OCI-M2 (cell line): Measurements from ENCODE around the gene DISC1.

Experiments
- DNase-seq: peaks from one replicate; lab custom pipeline; 2025; ENCODE audit not compliant: unreplicated experiment; lab: John Stamatoyannopoulos, UW

The DISC1 gene

DNA sequence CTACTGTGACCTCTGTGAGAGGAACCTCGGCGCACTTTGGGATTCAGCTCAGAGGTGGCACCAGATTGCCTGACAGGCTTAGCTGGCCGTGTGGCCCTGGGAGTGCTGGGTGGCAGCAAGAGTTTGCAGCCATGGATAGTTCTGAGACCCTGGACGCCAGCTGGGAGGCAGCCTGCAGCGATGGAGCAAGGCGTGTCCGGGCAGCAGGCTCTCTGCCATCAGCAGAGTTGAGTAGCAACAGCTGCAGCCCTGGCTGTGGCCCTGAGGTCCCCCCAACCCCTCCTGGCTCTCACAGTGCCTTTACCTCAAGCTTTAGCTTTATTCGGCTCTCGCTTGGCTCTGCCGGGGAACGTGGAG is 67.5 kb downstream of the DISC1 start:
- no peak for DNase-seq

DNA sequence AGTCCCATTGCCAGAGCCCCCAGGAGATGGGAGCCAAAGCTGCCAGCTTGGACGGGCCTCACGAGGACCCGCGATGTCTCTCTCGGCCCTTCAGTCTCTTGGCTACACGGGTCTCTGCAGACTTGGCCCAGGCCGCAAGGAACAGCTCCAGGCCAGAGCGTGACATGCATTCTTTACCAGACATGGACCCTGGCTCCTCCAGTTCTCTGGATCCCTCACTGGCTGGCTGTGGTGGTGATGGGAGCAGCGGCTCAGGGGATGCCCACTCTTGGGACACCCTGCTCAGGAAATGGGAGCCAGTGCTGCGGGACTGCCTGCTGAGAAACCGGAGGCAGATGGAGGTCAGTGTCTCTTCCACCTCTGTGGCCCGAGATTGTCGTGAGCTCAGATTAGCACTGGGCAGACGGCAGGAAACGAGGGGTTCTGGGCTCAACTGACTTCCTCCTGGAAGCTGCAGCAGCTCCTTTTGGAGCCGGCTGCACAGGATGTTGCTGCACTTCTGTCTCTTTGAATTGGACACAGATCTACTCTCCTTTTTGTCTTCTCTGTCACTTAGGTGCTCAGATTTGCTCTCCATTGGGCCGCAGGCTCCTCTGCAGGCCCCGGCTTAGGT is 68.0 kb downstream of the DISC1 start:
- DNase-seq = no peak

DNA sequence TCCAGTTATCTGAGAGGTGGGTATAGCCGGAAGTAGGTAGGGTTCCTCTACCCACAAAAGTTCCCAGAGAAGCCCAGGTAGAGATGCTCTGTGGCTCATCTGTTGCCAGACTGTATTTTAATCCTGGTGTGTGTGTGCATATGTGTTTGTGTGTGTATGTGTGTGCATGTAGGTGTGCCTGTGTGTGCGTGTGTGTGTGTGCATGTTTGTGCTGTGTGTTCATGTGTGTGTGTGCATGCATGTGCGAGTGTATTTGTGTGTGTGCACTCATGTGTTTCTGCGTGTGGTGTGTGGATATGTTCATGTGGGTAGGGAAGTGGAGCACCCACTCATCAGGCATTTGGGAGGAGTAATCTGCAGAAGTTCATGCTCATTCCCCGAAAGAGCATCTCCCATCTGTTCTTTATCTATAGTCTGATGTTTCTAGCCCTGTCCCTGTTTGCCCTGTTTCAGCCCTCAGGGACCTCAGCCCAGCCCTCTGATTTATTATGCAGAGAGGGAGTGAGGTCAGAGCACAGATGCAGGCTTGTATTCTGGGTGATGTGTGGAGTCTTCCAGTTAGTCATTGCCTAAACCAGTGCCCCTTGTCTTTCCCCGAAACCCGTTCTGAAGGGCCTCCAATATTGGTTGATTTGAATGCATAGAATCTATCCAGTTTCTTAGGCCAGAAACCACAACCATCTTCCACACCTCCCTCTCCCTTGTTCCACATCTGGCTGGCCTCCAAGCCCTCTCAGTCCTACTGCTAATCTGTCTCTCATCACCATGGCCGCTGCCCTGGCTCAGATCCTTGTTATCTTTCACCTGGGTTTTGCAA is 69.1 kb downstream of the DISC1 start:
- DNase-seq = no peak

DNA sequence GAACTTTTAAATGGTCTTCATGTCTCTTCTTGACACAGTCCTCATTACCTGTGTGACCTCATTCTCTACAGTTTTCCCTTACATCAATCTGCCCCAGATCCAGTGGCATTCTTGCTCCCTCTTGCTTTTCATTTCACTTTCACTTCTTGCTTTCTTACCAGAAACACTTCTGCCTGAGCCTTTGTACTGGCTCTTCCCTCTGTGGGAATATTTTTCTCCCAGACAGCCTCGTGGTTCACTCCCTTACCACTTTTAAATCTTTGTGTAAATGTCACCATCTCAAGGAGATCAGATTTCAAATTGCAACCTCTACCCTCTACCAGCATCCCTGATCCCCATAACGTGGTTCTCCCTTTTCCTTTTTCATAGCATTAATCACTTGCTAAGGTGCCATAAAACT is 73.2 kb downstream of the DISC1 start:
- no peak for DNase-seq

DNA sequence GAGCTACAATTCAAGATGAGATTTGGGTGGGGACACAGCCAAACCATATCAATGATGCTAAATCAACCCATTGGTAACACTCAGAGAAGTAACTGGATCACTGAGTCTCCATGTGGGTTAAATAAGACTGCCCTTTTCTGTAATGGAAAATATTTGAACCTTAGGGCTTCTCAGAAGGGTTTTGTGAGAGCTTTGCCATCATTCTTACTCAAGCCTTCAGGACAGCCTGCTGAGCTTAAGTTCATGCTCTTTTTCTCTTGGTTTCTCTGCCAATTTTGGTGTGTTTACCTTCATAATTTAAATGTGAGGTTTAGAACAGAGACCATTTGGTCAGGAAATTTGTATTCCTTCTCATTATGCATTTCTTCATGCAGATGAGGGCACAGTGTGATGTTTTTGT is 74.7 kb downstream of the DISC1 start:
- DNase-seq = no peak

GRCh38 chr1:231702331-231702730 is 75.7 kb downstream of the DISC1 start:
- DNase-seq = no peak

- no peak for DNase-seq
Measured at GRCh38 chr1:231702804-231703203, 76.2 kb downstream of the DISC1 start.

GRCh38 chr1:231705806-231706760 is 79.5 kb downstream of the DISC1 start:
- no peak for DNase-seq

- no peak for DNase-seq
Measured at GRCh38 chr1:231706934-231707333, 80.3 kb downstream of the DISC1 start.

GRCh38 chr1:231707407-231707806 is 80.8 kb downstream of the DISC1 start:
- DNase-seq = no peak

DNA sequence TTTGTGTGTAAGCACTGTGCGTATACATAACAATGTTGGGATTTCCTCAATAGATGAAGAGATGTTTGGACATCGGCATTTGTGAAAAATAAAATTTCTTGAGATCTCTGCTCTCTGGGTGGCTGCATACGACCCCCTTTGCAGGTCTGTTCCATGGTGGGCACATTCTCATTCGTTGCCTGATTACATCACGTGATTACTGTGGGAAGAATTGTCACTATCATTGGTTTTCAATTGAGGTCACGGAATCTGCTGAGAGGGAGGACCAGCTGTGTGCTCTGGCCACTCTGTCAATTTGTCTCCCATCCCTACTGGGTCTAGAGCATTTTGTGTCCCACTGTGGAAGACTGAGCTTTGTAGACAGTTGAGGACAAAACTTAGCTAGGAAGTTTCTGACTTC is 81.8 kb downstream of the DISC1 start:
- DNase-seq = no peak

- no peak for DNase-seq
Measured at GRCh38 chr1:231714440-231714839, 87.8 kb downstream of the DISC1 start.

DNA sequence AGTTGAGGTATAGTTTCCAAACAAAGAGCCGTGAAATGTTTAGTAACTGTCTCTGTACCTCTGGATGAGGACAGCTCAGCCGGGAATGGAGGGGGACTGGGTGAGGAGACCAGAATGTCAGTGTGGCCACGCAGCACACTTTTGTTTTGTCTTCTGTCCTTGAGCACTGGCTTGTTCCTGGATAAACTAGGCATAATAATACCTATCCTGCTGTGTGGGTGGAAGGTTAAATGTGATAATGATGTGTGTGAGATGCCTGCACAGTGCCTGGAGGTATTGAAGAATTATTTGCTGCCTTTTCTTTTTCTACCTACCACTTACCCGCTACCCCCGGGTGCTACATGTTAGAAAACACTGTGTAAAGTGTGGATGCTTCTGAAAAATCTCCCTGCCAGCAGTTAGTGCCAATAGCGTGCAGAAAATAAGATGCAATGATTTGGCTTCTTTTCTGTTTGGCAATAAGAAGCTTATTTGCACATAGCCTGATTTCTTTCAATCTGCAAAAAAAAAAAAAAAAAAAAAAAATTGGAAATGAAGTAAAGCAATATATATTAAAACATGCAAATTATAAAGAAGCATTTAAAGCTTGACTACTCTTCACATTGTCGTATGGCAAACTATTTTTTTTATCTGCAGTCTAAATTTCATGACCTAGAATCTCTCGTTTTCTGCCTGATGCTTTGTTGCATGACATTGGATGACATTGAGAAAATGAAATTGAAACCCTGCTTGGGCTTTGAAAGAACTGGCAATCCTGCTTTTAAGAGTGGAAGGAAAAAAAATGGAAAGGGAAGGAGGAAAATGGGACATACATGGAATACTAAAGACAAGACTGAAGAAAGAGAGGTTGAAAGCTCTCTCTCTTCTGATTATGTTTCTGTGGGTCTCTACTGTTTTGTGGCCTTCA is 89.5 kb downstream of the DISC1 start:
- no peak for DNase-seq

- DNase-seq = no peak
Measured at GRCh38 chr1:231716879-231717278, 90.3 kb downstream of the DISC1 start.

DNA sequence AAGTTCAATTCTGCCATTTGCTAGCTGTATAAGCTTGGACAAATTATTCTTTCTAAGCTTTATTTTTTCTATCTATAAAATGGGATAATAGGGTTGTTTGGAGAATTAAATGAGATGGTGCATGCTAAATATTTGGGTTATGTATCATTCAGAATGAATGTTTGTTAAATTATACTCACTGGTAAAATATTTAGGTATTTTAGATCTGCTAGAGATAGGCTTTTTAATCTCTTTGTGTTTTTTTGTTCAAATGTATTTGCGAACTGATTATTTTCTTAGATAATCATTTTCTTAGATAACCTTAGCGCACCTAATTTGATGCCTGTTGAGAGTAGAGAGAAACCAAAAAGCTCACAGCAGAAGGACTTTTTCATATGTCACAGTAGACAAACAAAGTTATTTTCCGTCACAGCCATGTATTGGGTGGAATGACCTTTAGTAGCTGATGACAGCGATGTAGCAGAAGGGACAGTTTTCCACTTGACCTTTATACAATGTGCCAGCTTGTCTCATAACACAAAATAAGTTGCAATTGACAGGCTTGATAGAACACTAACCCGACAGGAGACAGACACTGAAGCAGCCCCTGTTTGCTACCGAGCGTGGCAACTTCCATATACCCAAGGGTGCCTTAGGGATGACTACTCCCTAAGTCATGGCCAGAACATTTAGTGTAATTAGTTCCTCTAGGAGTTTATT is 93.0 kb downstream of the DISC1 start:
- DNase-seq = no peak

GRCh38 chr1:231720652-231721325 is 94.2 kb downstream of the DISC1 start:
- no peak for DNase-seq

GRCh38 chr1:231721436-231721835 is 94.8 kb downstream of the DISC1 start:
- DNase-seq = no peak

DNA sequence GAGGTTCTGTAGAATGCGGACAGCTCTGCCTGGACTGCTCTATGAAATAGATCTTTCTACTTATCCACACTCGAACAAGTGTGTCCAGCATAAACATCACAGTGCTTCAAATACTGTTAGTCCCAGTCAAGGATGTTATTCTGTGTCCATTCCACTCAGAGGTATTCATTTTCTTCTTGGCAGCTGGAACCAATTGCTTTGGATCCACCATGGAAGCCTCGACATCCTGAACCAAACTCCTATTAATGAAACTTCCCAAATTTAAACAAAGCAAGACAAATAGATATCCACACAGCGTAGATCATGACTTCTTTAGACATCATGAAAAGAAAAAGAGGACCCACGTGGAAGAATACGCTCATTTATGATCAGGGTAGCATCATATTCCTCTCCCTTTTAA is 95.8 kb downstream of the DISC1 start:
- DNase-seq = no peak

DNA sequence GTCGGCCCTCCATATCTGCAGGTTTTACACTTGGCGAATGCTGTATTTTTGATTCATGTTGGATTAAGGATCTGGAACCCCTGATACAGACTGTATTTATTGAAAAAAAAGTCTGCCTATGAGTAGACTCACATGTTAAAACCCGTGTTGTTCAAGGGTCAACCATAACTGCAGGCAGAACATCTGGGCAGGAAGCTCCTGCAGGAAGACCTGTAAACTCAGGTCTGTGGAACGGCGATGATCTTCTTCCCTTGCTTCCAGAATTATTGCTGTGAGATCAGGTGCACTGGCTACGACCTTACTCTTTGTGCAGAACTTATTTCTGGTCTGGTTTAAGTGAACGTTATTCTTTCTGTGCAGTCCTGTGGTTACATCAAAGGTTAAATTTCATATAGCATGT is 96.6 kb downstream of the DISC1 start:
- no peak for DNase-seq

DNA sequence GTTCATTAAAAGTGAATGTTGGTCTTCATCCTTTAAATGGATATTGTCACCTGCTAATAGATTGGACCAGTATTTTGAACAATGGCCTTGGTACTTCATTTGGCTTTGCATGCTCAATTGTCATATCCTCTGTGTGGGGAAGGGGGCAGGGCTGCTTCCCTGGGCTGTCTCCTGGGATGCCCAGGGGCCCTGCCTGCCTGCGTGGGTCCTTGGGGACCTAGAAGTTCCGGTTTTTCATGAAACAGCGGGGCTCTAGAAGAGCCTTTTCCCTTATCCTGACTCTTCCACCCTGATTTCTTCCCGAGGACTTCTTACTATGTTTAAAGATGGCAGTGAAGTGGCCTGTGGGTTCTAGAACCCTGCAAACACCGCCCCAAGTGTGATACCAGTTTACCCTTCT is 97.5 kb downstream of the DISC1 start:
- no peak for DNase-seq
